ENCODE data around the gene ATE1. TPM values are rescaled to one million over a fixed set of nuclear protein-coding genes. Genes with fewer than 3 reads are reported as not detected.

The ATE1 gene
- total and polyA plus RNA-seq, 11 donors = 15.2 to 50.1 (median 39.9) TPM

DNA sequence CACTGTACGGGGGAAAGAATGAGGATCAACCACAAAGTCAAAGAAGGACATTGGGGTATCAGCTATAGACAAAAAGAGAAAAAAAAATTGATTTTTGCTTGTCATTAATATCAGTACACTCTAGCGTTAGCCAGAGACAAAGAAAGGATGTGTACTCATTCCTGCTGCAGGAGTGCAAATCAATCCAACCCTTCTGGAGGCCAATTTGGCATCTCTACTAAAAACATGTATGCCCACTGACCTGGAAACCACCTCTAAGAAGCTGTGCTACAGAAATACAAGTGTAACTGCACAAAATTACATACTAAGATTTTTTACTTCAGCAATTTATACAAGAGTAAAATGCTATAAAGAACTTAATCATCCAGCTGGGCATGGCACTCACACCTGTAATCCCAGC is 33.6 kb upstream of the ATE1 start:
- intact Hi-C loops (cut with DNase I) = no loop called here
- Histone ChIP-seq H3K4me3 (no peak overlapping the region), H3K4me1 (no peaks in the 10 kb centered on the region), H3K27ac (no peak overlapping the region), H3K9me3 (no peaks in the 10 kb centered on the region), H3K27me3 (no peaks in the 10 kb centered on the region), H3K36me3 (peaks cover 0 to 96% (median 82%) of the 10 kb centered on the region in 9 donors)
- TF ChIP-seq POLR2A (IDR thresholded peaks at IDR 0.05) = no peak
- TF ChIP-seq, protein P1, sequence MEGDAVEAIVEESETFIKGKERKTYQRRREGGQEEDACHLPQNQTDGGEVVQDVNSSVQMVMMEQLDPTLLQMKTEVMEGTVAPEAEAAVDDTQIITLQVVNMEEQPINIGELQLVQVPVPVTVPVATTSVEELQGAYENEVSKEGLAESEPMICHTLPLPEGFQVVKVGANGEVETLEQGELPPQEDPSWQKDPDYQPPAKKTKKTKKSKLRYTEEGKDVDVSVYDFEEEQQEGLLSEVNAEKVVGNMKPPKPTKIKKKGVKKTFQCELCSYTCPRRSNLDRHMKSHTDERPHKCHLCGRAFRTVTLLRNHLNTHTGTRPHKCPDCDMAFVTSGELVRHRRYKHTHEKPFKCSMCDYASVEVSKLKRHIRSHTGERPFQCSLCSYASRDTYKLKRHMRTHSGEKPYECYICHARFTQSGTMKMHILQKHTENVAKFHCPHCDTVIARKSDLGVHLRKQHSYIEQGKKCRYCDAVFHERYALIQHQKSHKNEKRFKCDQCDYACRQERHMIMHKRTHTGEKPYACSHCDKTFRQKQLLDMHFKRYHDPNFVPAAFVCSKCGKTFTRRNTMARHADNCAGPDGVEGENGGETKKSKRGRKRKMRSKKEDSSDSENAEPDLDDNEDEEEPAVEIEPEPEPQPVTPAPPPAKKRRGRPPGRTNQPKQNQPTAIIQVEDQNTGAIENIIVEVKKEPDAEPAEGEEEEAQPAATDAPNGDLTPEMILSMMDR (IDR thresholded peaks at IDR 0.05) = no peak
- WGBS, 4 donors = 88 to 94% (median 91%) methylated on average over 2 of the region's 2 CpGs
- ATAC-seq (no peak), DNase-seq (no peak)

DNA sequence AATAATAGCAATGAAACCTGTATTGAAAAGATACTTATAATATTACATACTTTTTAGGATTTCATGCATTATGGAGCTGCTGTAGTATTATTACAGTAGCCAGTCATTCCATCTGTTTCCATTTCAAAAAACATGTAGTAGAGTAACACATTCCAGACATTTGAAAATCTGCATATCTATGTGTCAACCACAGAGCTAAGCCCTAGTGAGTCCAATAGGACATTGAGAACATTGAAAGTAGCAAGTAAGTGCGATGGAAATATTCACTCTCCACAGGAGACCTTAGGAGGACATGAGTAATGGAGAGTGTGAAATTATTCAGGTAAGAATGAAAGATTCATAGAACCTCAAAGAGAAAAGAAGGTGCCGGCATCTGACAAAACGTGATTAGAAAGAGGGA is 31.8 kb upstream of the ATE1 start:
- Histone ChIP-seq H3K27me3 (no peaks in the 10 kb centered on the region), H3K36me3 (peaks cover 0 to 91% (median 75%) of the 10 kb centered on the region in 9 donors), H3K4me3 (no peak overlapping the region), H3K27ac (no peak overlapping the region), H3K9me3 (no peaks in the 10 kb centered on the region), H3K4me1 (no peaks in the 10 kb centered on the region)
- ATAC-seq (no peak), DNase-seq (no peak)
- no peak for TF ChIP-seq POLR2A (IDR thresholded peaks at IDR 0.05)
- TF ChIP-seq, protein P1 (IDR thresholded peaks at IDR 0.05) = no peak
- WGBS, 4 donors = 89 to 96% (median 92%) methylated on average over 3 of the region's 3 CpGs
- intact Hi-C loops (cut with DNase I) = no loop called here

DNA sequence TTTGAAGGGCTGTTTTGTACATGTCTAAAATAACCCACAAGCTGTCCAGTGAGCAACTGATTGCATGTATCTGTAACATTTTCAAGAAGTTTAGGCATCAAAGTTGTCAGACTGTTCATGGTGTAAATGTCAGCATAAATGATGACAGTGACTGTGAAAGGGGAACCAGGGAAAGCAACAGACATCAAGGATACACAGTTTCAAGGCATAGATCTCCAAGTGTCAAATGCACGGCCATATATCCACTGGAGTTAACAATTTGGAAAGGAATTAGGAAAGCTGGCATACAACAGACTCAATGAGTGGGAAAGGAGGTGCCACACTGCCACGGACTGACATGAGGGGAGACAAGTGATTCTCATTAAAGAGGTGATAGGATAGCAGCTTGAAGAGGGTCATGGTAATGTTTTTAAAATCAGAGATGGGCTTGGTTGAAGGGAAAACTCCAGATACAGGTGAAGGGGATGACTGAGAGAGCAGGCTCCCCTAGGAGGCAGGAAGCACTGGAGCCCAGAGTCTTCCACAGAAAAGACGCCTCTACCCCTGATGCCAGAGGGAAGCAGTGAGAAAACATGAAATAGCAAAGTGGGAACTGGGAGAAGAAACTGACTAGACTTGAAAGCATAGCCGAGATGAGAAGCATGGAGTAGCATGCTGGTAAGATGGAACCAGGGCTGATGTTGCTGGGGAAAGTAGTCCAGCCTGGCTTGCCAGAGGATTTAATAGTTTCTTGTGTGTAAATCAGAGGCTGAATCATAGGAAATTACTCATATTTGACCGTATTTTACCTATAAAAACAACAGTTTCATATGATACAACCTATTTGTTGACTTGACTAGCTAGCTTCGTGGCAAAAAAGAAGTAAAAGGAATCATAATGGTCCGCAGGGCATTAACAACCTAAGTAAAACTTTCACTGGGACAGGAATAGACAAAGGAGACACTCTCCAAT is 28.6 kb upstream of the ATE1 start:
- 84 to 92% (median 89%) methylated on average over 7 of the region's 7 CpGs for WGBS, 4 donors
- ATAC-seq (no peak), DNase-seq (no peak)
- H3K36me3 ChIP-seq = peaks cover 0 to 72% (median 50%) of the 10 kb centered on the region in 9 donors
- intact Hi-C loops (cut with DNase I) = no loop called here
- TF ChIP-seq, protein P1 (IDR thresholded peaks at IDR 0.05) = no peak
- no peak for TF ChIP-seq POLR2A (IDR thresholded peaks at IDR 0.05)
- no peaks in the 10 kb centered on the region for H3K4me1 ChIP-seq
- H3K9me3 ChIP-seq = no peaks in the 10 kb centered on the region
- no peak overlapping the region for H3K4me3 ChIP-seq
- H3K27me3 ChIP-seq = no peaks in the 10 kb centered on the region
- H3K27ac ChIP-seq = no peak overlapping the region

DNA sequence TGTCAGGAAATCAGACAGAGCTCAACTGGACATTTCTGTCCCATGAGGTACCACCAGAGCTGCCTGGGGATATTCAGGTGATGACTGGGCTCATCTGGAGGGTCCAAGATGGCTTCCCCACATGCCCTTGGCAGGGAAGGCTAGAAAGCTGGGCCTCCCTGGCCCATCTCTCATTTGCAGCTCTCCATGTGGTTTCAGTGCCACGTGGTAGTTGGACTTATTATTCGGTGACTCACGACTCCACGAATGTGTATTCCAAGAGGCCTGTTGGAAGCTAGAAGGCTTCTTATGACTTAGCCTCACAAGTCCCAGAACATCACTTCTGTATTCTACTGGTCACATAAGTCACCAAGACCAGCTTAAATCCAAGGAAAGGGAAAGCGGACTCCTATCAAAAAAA is 24.4 kb upstream of the ATE1 start:
- H3K9me3 ChIP-seq = no peaks in the 10 kb centered on the region
- WGBS, 4 donors = 89 to 95% (median 92%) methylated on average over 5 of the region's 5 CpGs
- H3K36me3 ChIP-seq = peaks cover 0 to 31% (median 15%) of the 10 kb centered on the region in 9 donors
- H3K4me1 ChIP-seq = no peaks in the 10 kb centered on the region
- intact Hi-C loops (cut with DNase I) = no loop called here
- no peak for ATAC-seq
- no peak for DNase-seq
- TF ChIP-seq, protein P1 (IDR thresholded peaks at IDR 0.05) = no peak
- no peak for TF ChIP-seq POLR2A (IDR thresholded peaks at IDR 0.05)
- no peak overlapping the region for H3K27ac ChIP-seq
- H3K4me3 ChIP-seq = no peak overlapping the region
- no peaks in the 10 kb centered on the region for H3K27me3 ChIP-seq

All from heart left ventricle (tissue), 16 donors.